Medulla oblongata (tissue), 1 donor: ENCODE measurements around the gene SSBP3.
"Not testable (repeated sequence)": the region's sequence is repeated elsewhere in the genome, so short reads cannot be mapped to it uniquely, and the experiment has no call there.

ENCODE experiments used
- DNase-seq: peaks from one replicate; pipeline ENCODE4 v3.0.0-alpha.2; 2015; ENCODE audit errors: extremely low spot score

Gene SSBP3

GRCh38 chr1:54244655-54245054 lies 161.5 kb downstream of the SSBP3 start:
- no peak for DNase-seq

GRCh38 chr1:54243022-54243421 lies 163.2 kb downstream of the SSBP3 start:
- no peak for DNase-seq

GRCh38 chr1:54241364-54241763 lies 164.8 kb downstream of the SSBP3 start:
- no peak for DNase-seq

GRCh38 chr1:54240741-54241335 lies 165.4 kb downstream of the SSBP3 start:
- DNase-seq = no peak

GRCh38 chr1:54239631-54240031 lies 166.6 kb downstream of the SSBP3 start:
- DNase-seq = peak; percentile 51

GRCh38 chr1:54239035-54239383 lies 167.2 kb downstream of the SSBP3 start:
- no peak for DNase-seq

GRCh38 chr1:54238353-54239034 lies 167.7 kb downstream of the SSBP3 start:
- DNase-seq = no peak

GRCh38 chr1:54237586-54237985 lies 168.6 kb downstream of the SSBP3 start:
- DNase-seq = no peak

GRCh38 chr1:54234284-54234683 lies 171.9 kb downstream of the SSBP3 start:
- no peak for DNase-seq

- DNase-seq = not testable (repeated sequence)
Observed at GRCh38 chr1:54233196-54233595, 173.0 kb downstream of the SSBP3 start.

GRCh38 chr1:54230507-54231339 lies 175.5 kb downstream of the SSBP3 start:
- no peak for DNase-seq

GRCh38 chr1:54229281-54229891 lies 176.8 kb downstream of the SSBP3 start:
- DNase-seq = no peak

- DNase-seq = no peak
Observed at GRCh38 chr1:54228638-54229079, 177.5 kb downstream of the SSBP3 start.

GRCh38 chr1:54227891-54228310 lies 178.3 kb downstream of the SSBP3 start:
- no peak for DNase-seq

GRCh38 chr1:54227091-54227602 lies 179.0 kb downstream of the SSBP3 start:
- peak; percentile 58 for DNase-seq

- no peak for DNase-seq
Observed at GRCh38 chr1:54225986-54226559, 180.1 kb downstream of the SSBP3 start.

GRCh38 chr1:54225378-54225777 lies 180.8 kb downstream of the SSBP3 start:
- no peak for DNase-seq

- no peak for DNase-seq
Observed at GRCh38 chr1:54224233-54224632, 182.0 kb downstream of the SSBP3 start.

GRCh38 chr1:54223441-54224202 lies 182.6 kb downstream of the SSBP3 start:
- DNase-seq = no peak

- DNase-seq = no peak
Observed at GRCh38 chr1:54222711-54223110, 183.5 kb downstream of the SSBP3 start.
